Panc1 (cell line): Measurements from ENCODE around the gene RNF213. TPM values are rescaled to one million over a fixed set of nuclear protein-coding genes. Genes with fewer than 3 reads are reported as not detected.

Experiments used
- ATAC-seq: fragments of 200-7000 bp; cut with Tn5 transposase; 2 replicates; pipeline ENCODE4 v1.9.1; 2020; ENCODE audit warnings: mild to moderate bottlenecking, moderate library complexity
- BruUV-seq: library from RNA; stranded (reverse); fragments of 400-500 nt; replicated peaks from 2 replicates; lab custom pipeline; 2021; lab: Mats Ljungman, UMichigan
- CTCF ChIA-PET: fragments of 300-600 bp; sonication (Branson Sonifier 250); formaldehyde crosslinking; loops from one replicate; lab custom pipeline; 2022; ENCODE audit warnings: antibody characterized with exemption; lab: Charles Lee
- POLR2A ChIA-PET: fragments of 300-600 bp; sonication (Branson Sonifier 250); formaldehyde crosslinking; loops from one replicate; lab custom pipeline; 2022; ENCODE audit warnings: antibody characterized with exemption; lab: Charles Lee
- DNase-seq: peaks from one replicate; pipeline ENCODE4 v3.0.0-alpha.2; 2010; ENCODE audit warnings: low read depth, low spot score
- H3K27ac ChIP-seq: 2 replicates; pipeline ENCODE4 v1.5.1; 2011; ENCODE audit warnings: mild to moderate bottlenecking, low read length, inconsistent platforms
- H3K27me3 ChIP-seq: fragments of 200-500 bp; sonication (Bioruptor generic); 2 replicates; pipeline ENCODE4 v1.6.0; 2014; ENCODE audit warnings: low read length, inconsistent platforms; ENCODE audit not compliant: control insufficient read depth, insufficient read depth
- H3K36me3 ChIP-seq: fragments of 200-500 bp; sonication (Bioruptor generic); 2 replicates; pipeline ENCODE4 v1.5.1; 2014; ENCODE audit warnings: inconsistent platforms, mild to moderate bottlenecking, low read length, moderate library complexity; ENCODE audit not compliant: control insufficient read depth, insufficient read depth
- H3K4me1 ChIP-seq: 2 replicates; pipeline ENCODE4 v1.5.1; 2011; ENCODE audit warnings: inconsistent platforms, mild to moderate bottlenecking, low read length, moderate library complexity; ENCODE audit not compliant: control insufficient read depth, insufficient read depth
- H3K4me3 ChIP-seq, 2 experiments: 2 replicates each; pipeline ENCODE4 v1.5.1; 2011 to 2012; ENCODE audit warnings: low read depth in 2 of 2, low read length in 2 of 2, mild to moderate bottlenecking in 2 of 2, inconsistent platforms in 1 of 2, moderate library complexity in 1 of 2
- H3K9me3 ChIP-seq: fragments of 200-500 bp; sonication (Bioruptor generic); 2 replicates; pipeline ENCODE4 v1.5.1; 2014; ENCODE audit warnings: low read depth, mild to moderate bottlenecking, inconsistent platforms, low read length, moderate library complexity; ENCODE audit not compliant: control insufficient read depth, insufficient read depth
- POLR2AphosphoS5 ChIP-seq: IDR thresholded peaks from 2 replicates; pipeline ENCODE4 v1.6.1; 2012; ENCODE audit warnings: mild to moderate bottlenecking, low read depth, low read length, moderate library complexity
- SIN3A ChIP-seq: IDR thresholded peaks from 2 replicates; pipeline ENCODE4 v1.6.1; 2012; ENCODE audit warnings: low read depth, mild to moderate bottlenecking, low read length, moderate library complexity, borderline replicate concordance; ENCODE audit not compliant: insufficient read depth
- TCF7L2 ChIP-seq: IDR thresholded peaks from 2 replicates; pipeline ENCODE4 v1.6.1; 2011; ENCODE audit warnings: mild to moderate bottlenecking, low read depth, low read length, inconsistent platforms
- in situ Hi-C: cut with HindIII; loops from 2 replicates; pipeline ENCODE4 v1.10.0; 2016; ENCODE audit warnings: low sequenced_read_pairs, low pct_unique_long_range_greater_than_20kb
- intact Hi-C: fragments of 100-400 bp; cut with micrococcal nuclease; formaldehyde crosslinking; loops from one replicate; pipeline ENCODE4 v1.10.0; 2022; ENCODE audit not compliant: unreplicated experiment
- total RNA-seq: library from RNA; stranded (reverse); gene quantifications from one replicate; pipeline ENCODE4 v1.2.1, GENCODE V29; 2021; ENCODE audit not compliant: unreplicated experiment
- TF ChIP-seq, protein P1 (sequence below), 2 experiments: IDR thresholded peaks; 2 replicates each; pipeline ENCODE4 v1.6.1; 2011 to 2012; ENCODE audit warnings: low read depth in 2 of 2, control low read depth in 1 of 2, low read length in 1 of 2, mild to moderate bottlenecking in 1 of 2, moderate library complexity in 1 of 2; ENCODE audit not compliant: insufficient read depth in 1 of 2

Gene RNF213
- total RNA-seq, 1 experiment from 2014 or later = 230 TPM

DNA sequence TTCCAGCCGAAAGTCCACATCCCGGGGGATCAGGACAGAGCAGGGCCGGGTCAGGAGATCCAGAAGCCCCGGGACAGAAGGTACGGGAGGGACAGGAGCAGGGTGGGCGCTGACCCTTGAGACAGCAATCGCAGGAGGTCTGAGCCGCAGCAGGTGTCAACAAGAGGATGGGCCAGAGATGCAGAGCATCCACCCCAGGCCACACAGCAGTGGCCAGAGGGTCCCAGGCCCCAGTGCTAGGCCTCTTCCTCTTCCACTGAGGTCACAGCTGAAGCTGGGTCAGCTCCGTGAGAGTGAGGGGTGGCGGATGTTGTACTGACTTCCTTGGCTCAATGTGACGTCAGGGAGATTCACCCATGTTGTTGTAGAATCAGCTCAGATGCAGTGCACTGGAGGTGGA lies 8.7 kb upstream of the RNF213 start:
- BruUV-seq = no TSS peak
- Histone ChIP-seq H3K27me3 (no peaks in the 10 kb centered on the region), H3K36me3 (no peaks in the 10 kb centered on the region), H3K27ac (peak overlapping the region; percentile 98), H3K4me3 (no peak overlapping the region), H3K4me1 (peaks cover 38% of the 10 kb centered on the region), H3K9me3 (no peaks in the 10 kb centered on the region)
- POLR2A ChIA-PET = no interaction called here
- ATAC-seq (no peak), DNase-seq (no peak)
- TF ChIP-seq POLR2AphosphoS5 = no peak
- CTCF ChIA-PET = interaction anchor here (0.6 kb wide), 1 partner anchor 441 kb away, joined by 4 read pairs; no protein-coding TSS in a partner anchor
- in situ Hi-C loops = no loop called here
- intact Hi-C loops = no loop called here

GRCh38 chr17:80252871-80253270 lies 7.8 kb upstream of the RNF213 start:
- POLR2A ChIA-PET = no interaction called here
- in situ Hi-C loops = no loop called here
- H3K27me3 ChIP-seq = no peaks in the 10 kb centered on the region
- no peak overlapping the region for H3K4me3 ChIP-seq
- intact Hi-C loops = no loop called here
- no peak for DNase-seq
- peaks cover 47% of the 10 kb centered on the region for H3K4me1 ChIP-seq
- no TSS peak for BruUV-seq
- peak overlapping the region; percentile 98 for H3K27ac ChIP-seq
- CTCF ChIA-PET = no interaction called here
- TF ChIP-seq SIN3A (no peak), POLR2AphosphoS5 (peak; percentile 17; the same call in 1 of the 2 replicates)
- no peaks in the 10 kb centered on the region for H3K36me3 ChIP-seq
- peak; percentile 48 for ATAC-seq
- H3K9me3 ChIP-seq = no peaks in the 10 kb centered on the region

- H3K27ac ChIP-seq = peak overlapping the region; percentile 98
- ATAC-seq = no peak
- TF ChIP-seq SIN3A (no peak), TCF7L2 (no peak), POLR2AphosphoS5 (no peak)
- TF ChIP-seq, protein P1, sequence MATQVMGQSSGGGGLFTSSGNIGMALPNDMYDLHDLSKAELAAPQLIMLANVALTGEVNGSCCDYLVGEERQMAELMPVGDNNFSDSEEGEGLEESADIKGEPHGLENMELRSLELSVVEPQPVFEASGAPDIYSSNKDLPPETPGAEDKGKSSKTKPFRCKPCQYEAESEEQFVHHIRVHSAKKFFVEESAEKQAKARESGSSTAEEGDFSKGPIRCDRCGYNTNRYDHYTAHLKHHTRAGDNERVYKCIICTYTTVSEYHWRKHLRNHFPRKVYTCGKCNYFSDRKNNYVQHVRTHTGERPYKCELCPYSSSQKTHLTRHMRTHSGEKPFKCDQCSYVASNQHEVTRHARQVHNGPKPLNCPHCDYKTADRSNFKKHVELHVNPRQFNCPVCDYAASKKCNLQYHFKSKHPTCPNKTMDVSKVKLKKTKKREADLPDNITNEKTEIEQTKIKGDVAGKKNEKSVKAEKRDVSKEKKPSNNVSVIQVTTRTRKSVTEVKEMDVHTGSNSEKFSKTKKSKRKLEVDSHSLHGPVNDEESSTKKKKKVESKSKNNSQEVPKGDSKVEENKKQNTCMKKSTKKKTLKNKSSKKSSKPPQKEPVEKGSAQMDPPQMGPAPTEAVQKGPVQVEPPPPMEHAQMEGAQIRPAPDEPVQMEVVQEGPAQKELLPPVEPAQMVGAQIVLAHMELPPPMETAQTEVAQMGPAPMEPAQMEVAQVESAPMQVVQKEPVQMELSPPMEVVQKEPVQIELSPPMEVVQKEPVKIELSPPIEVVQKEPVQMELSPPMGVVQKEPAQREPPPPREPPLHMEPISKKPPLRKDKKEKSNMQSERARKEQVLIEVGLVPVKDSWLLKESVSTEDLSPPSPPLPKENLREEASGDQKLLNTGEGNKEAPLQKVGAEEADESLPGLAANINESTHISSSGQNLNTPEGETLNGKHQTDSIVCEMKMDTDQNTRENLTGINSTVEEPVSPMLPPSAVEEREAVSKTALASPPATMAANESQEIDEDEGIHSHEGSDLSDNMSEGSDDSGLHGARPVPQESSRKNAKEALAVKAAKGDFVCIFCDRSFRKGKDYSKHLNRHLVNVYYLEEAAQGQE (IDR thresholded peaks at IDR 0.05; ENCODE audit: insufficient read depth in 1 of 2, low read depth in 2 of 2, low read length in 1 of 2) = no peak
- no peaks in the 10 kb centered on the region for H3K9me3 ChIP-seq
- in situ Hi-C loops (no loop called here), intact Hi-C loops (no loop called here)
- no peak for DNase-seq
- no TSS peak for BruUV-seq
- H3K27me3 ChIP-seq = no peaks in the 10 kb centered on the region
- H3K4me3 ChIP-seq = no peak overlapping the region
- ChIA-PET POLR2A (interaction anchor here (0.6 kb wide), 1 partner anchor 25 kb away, joined by 3 read pairs; no protein-coding TSS in a partner anchor), CTCF (no interaction called here)
- H3K36me3 ChIP-seq = no peaks in the 10 kb centered on the region
- H3K4me1 ChIP-seq = peaks cover 56% of the 10 kb centered on the region
Measured at GRCh38 chr17:80253631-80254395, 6.8 kb upstream of the RNF213 start.
